Gastroesophageal sphincter (tissue), 3 donors: Measurements from ENCODE around the gene PTGES.

Experiments
- EP300 ChIP-seq: sonication (generic); formaldehyde crosslinking; IDR thresholded peaks from one replicate; pipeline ENCODE4 v1.6.1; 2017; ENCODE audit warnings: antibody characterized with exemption, mild to moderate bottlenecking
- POLR2A ChIP-seq, 2 donors: fragments of 450-650 bp; IDR thresholded peaks; one replicate each; pipeline ENCODE4 v1.6.1; 2017; ENCODE audit warnings: antibody characterized with exemption in 2 of 2, mild to moderate bottlenecking in 2 of 2, moderate library complexity in 1 of 2
- TF ChIP-seq, protein P1 (sequence below), 4 experiments: fragments of 200-600 bp in 2 of 4; fragments of 450-650 bp in 2 of 4; sonication (generic) in 1 of 4; IDR thresholded peaks; one replicate each; pipeline ENCODE4 v1.5.1; 2017 to 2019; ENCODE audit warnings: antibody characterized with exemption in 4 of 4, mild to moderate bottlenecking in 2 of 4, moderate library complexity in 2 of 4

DNA sequence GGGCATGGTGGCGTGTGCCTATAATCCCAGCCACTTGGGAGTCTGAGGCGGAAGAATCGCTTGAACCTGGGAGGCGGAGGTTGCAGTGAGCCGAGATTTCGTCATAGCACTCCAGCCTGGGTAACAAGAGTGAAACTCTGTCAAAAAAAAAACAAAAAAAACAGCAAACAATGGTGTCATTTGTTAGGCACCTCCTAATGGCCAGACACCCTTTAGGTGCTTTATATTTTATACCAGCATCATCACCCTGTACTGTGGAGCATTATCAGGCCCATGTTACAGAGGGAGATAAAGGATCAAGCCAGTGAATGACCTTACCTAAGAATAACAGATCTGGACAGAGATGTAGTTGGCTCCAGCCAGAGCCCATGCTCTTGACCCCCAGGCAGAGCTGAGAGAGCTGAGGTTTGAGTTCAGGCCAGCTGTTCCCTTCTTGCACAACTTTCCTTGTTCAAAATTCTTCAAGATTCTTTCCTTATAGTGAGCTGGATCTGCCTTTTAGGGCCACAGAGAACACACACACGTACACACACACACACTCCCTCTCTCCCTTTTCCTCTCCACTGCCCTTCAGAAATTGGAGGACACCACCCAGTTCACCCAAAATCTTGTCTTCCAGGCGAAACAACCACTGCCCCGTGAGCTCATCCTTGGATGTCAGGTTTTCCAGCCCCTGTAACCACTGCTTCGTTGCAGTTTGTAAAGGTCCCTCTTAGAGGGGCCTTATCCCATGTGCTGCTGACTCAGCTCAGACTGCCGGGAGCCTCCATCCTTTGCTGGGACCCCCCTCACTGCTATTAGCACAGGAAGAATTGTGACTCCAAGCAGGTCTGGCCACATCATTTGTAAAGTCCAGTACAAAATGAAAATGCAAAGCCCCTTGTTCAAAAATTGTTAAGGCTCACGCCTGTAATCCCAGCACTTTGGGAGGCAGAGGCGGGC, 10.4 kb upstream of the PTGES start:
- TF ChIP-seq POLR2A (IDR thresholded peaks at IDR 0.05) (no peak), EP300 (no peak)
- TF ChIP-seq, protein P1, sequence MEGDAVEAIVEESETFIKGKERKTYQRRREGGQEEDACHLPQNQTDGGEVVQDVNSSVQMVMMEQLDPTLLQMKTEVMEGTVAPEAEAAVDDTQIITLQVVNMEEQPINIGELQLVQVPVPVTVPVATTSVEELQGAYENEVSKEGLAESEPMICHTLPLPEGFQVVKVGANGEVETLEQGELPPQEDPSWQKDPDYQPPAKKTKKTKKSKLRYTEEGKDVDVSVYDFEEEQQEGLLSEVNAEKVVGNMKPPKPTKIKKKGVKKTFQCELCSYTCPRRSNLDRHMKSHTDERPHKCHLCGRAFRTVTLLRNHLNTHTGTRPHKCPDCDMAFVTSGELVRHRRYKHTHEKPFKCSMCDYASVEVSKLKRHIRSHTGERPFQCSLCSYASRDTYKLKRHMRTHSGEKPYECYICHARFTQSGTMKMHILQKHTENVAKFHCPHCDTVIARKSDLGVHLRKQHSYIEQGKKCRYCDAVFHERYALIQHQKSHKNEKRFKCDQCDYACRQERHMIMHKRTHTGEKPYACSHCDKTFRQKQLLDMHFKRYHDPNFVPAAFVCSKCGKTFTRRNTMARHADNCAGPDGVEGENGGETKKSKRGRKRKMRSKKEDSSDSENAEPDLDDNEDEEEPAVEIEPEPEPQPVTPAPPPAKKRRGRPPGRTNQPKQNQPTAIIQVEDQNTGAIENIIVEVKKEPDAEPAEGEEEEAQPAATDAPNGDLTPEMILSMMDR (IDR thresholded peaks at IDR 0.05), result no peak
